ENCODE results near the gene PDHX.

DNA sequence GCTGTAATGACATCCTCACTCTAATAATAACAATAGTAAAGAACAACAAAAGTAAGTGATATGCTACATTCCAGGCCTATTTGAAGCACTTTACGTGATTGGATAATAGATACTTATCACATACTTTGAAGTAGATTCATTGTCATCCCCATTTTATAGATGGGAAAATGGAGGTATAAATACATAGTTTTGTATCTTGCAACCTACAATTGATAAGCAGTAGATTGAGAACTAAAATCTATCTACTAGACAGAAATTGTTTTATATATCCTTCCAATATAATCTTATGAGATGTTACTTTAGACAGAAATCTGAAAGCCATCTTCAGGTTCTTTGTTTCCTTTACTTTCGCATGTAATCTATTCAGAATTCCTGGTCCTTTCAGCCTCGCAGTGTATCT, 118.0 kb downstream of the PDHX start:
- TF ChIP-seq, protein P1, sequence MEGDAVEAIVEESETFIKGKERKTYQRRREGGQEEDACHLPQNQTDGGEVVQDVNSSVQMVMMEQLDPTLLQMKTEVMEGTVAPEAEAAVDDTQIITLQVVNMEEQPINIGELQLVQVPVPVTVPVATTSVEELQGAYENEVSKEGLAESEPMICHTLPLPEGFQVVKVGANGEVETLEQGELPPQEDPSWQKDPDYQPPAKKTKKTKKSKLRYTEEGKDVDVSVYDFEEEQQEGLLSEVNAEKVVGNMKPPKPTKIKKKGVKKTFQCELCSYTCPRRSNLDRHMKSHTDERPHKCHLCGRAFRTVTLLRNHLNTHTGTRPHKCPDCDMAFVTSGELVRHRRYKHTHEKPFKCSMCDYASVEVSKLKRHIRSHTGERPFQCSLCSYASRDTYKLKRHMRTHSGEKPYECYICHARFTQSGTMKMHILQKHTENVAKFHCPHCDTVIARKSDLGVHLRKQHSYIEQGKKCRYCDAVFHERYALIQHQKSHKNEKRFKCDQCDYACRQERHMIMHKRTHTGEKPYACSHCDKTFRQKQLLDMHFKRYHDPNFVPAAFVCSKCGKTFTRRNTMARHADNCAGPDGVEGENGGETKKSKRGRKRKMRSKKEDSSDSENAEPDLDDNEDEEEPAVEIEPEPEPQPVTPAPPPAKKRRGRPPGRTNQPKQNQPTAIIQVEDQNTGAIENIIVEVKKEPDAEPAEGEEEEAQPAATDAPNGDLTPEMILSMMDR (IDR thresholded peaks at IDR 0.05; ENCODE audit: low read depth, low read length, missing input control): no peak
- TF ChIP-seq, protein P2, sequence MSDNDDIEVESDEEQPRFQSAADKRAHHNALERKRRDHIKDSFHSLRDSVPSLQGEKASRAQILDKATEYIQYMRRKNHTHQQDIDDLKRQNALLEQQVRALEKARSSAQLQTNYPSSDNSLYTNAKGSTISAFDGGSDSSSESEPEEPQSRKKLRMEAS (IDR thresholded peaks at IDR 0.05): no peak
- TF ChIP-seq YY1 (IDR thresholded peaks at IDR 0.05): no peak
- TF ChIP-seq RAD21 (IDR thresholded peaks at IDR 0.05): no peak
- TF ChIP-seq, protein P3, sequence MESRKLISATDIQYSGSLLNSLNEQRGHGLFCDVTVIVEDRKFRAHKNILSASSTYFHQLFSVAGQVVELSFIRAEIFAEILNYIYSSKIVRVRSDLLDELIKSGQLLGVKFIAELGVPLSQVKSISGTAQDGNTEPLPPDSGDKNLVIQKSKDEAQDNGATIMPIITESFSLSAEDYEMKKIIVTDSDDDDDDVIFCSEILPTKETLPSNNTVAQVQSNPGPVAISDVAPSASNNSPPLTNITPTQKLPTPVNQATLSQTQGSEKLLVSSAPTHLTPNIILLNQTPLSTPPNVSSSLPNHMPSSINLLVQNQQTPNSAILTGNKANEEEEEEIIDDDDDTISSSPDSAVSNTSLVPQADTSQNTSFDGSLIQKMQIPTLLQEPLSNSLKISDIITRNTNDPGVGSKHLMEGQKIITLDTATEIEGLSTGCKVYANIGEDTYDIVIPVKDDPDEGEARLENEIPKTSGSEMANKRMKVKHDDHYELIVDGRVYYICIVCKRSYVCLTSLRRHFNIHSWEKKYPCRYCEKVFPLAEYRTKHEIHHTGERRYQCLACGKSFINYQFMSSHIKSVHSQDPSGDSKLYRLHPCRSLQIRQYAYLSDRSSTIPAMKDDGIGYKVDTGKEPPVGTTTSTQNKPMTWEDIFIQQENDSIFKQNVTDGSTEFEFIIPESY (IDR thresholded peaks at IDR 0.05): no peak
- no peak for TF ChIP-seq SP1 (IDR thresholded peaks at IDR 0.05)
- TF ChIP-seq HNF4A (conservative IDR thresholded peaks at IDR 0.05): no peak
- TF ChIP-seq, protein P4, sequence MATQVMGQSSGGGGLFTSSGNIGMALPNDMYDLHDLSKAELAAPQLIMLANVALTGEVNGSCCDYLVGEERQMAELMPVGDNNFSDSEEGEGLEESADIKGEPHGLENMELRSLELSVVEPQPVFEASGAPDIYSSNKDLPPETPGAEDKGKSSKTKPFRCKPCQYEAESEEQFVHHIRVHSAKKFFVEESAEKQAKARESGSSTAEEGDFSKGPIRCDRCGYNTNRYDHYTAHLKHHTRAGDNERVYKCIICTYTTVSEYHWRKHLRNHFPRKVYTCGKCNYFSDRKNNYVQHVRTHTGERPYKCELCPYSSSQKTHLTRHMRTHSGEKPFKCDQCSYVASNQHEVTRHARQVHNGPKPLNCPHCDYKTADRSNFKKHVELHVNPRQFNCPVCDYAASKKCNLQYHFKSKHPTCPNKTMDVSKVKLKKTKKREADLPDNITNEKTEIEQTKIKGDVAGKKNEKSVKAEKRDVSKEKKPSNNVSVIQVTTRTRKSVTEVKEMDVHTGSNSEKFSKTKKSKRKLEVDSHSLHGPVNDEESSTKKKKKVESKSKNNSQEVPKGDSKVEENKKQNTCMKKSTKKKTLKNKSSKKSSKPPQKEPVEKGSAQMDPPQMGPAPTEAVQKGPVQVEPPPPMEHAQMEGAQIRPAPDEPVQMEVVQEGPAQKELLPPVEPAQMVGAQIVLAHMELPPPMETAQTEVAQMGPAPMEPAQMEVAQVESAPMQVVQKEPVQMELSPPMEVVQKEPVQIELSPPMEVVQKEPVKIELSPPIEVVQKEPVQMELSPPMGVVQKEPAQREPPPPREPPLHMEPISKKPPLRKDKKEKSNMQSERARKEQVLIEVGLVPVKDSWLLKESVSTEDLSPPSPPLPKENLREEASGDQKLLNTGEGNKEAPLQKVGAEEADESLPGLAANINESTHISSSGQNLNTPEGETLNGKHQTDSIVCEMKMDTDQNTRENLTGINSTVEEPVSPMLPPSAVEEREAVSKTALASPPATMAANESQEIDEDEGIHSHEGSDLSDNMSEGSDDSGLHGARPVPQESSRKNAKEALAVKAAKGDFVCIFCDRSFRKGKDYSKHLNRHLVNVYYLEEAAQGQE (IDR thresholded peaks at IDR 0.05): no peak
- no peak for TF ChIP-seq NR2F2 (IDR thresholded peaks at IDR 0.05)
- TF ChIP-seq, protein P5, sequence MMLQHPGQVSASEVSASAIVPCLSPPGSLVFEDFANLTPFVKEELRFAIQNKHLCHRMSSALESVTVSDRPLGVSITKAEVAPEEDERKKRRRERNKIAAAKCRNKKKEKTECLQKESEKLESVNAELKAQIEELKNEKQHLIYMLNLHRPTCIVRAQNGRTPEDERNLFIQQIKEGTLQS (IDR thresholded peaks at IDR 0.05): no peak
- no peak for TF ChIP-seq RXRA (IDR thresholded peaks at IDR 0.05)
- no peak for TF ChIP-seq JUND (IDR thresholded peaks at IDR 0.05)
- no peak for TF ChIP-seq GABPA (IDR thresholded peaks at IDR 0.05 in 1 of 2, conservative IDR thresholded peaks at IDR 0.05 in 1 of 2)
- TF ChIP-seq TAF1 (conservative IDR thresholded peaks at IDR 0.05): no peak
